Omental fat pad (tissue), 4 donors: ENCODE data around the gene FNDC3A. TPM values are rescaled to one million over a fixed set of nuclear protein-coding genes. Genes with fewer than 3 reads are reported as not detected.
"Not testable (repeated sequence)": the region's sequence is repeated elsewhere in the genome, so short reads cannot be mapped to it uniquely, and the experiment has no call there.

Experiments
- ATAC-seq: fragments of 150-250 bp; one replicate; pipeline ENCODE4 v1.9.1; 2016; ENCODE audit warnings: mild to moderate bottlenecking, moderate library complexity; ENCODE audit not compliant: low FRiP score
- DNase-seq: peaks from one replicate; pipeline ENCODE4 v3.0.0-alpha.2; 2019; ENCODE audit warnings: low spot score
- total RNA-seq, 4 donors: library from RNA; depleted of rRNA; stranded (reverse); fragments of >200 nt; gene quantifications; one replicate each; pipeline ENCODE4 v1.1.0, GENCODE V29; 2016
- TF ChIP-seq, protein P1 (sequence below), 3 donors: fragments of 450-650 bp; IDR thresholded peaks; one replicate each; pipeline ENCODE4 v1.5.1; 2016 to 2017; ENCODE audit warnings: antibody characterized with exemption in 3 of 3, mild to moderate bottlenecking in 3 of 3, moderate library complexity in 2 of 3

The FNDC3A gene
- total RNA-seq, 4 donors from 2014 or later: 53.7 to 59.8 (median 56.4) TPM

DNA sequence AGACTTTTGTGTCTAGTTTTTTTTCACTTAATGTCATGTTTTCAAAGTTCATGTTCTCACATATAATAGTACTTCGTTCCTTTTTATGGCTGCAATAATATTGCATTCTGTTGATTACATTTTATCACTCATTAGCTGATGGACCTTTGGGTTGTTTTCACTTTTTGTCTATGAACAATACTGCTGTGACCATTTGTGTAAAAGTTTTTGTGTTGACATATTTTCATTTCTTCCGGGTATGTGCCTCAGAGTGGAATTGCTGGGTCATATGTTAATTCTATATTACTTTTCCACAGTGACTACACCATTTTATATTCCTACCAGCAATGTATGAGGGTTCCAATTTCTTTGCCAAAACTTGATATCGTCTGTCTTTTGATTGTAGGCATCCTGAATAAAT is 158.6 kb downstream of the FNDC3A start:
- TF ChIP-seq, protein P1, sequence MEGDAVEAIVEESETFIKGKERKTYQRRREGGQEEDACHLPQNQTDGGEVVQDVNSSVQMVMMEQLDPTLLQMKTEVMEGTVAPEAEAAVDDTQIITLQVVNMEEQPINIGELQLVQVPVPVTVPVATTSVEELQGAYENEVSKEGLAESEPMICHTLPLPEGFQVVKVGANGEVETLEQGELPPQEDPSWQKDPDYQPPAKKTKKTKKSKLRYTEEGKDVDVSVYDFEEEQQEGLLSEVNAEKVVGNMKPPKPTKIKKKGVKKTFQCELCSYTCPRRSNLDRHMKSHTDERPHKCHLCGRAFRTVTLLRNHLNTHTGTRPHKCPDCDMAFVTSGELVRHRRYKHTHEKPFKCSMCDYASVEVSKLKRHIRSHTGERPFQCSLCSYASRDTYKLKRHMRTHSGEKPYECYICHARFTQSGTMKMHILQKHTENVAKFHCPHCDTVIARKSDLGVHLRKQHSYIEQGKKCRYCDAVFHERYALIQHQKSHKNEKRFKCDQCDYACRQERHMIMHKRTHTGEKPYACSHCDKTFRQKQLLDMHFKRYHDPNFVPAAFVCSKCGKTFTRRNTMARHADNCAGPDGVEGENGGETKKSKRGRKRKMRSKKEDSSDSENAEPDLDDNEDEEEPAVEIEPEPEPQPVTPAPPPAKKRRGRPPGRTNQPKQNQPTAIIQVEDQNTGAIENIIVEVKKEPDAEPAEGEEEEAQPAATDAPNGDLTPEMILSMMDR (IDR thresholded peaks at IDR 0.05): no peak
- no peak for ATAC-seq
- DNase-seq: no peak

DNA sequence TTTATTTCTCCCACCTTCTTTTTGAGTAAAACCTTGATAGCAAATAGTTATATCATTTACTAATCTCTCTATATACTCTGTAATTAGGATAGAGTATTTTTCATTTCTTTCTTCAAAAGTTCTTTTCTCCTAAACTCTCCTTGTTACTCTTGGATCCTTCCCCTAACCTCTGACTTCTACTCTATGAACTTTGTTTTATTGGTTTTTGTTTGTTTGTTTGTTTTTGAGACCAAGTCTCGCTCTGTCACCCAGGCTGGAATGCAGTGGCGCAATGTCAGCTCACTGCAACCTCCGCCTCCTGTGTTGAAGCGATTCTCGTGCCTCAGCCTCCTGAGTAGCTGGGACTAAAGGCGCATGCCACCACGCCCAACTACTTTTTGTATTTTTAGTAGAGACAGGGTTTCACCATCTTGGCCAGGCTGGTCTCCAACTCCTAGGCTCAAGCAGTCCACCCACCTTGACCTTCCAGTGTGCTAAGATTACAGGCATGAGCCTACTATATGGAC is 161.5 kb downstream of the FNDC3A start:
- DNase-seq, ATAC-seq: not testable (repeated sequence)

DNA sequence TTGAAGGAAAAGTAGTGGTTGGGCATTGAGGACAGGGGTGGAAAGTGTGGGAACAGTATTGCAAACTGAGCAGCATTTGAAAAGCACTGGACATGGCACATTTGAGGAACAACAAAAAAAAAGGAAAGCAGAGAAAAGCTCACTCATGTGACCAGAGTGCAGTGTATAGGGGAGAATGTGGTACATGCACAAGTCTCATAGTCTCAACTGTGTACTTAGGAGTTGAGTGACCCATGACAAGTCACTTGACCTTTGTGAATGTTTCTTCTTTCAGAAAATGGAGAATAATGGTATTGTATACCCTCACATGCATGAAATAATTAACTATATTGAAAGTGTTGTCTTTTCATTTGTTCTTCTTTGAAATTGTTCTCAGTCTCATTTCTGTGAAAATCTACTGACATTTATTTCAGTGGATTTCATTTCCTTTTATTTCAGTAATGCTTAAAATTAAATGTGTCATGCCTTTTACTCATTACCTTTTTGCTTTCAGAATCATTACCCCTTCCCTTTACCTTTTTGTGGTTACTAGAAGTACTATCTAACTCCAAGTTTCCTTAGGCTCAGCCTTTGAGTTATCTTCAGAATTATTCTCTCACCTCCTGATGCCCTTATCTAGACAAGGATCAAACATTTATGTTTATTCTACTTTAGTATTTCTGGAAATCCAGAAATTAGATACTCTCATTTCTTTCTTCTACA is 165.3 kb downstream of the FNDC3A start:
- TF ChIP-seq, protein P1 (IDR thresholded peaks at IDR 0.05): no peak
- no peak for ATAC-seq
- no peak for DNase-seq

DNA sequence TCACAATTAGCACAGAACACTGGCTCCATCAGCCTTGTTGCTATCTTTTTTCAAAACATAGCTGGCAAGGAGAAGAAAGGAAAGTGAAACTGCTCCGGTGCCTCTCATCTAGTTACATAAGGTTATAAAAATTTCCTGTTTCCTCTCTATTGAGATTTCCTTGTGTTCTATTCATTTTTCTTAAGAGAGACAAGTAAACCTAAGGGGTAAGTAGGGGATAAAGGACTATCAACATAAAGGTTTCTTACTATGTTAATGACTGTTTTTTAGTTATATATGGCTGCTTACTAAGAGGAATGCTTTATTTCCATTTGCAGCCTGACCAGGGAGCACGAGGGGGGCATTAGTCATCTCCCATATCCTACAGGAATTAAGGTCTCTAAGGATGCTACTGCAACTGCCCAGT is 171.2 kb downstream of the FNDC3A start:
- DNase-seq (no peak), ATAC-seq (peak; percentile 77)
- TF ChIP-seq, protein P1 (IDR thresholded peaks at IDR 0.05): no peak

DNA sequence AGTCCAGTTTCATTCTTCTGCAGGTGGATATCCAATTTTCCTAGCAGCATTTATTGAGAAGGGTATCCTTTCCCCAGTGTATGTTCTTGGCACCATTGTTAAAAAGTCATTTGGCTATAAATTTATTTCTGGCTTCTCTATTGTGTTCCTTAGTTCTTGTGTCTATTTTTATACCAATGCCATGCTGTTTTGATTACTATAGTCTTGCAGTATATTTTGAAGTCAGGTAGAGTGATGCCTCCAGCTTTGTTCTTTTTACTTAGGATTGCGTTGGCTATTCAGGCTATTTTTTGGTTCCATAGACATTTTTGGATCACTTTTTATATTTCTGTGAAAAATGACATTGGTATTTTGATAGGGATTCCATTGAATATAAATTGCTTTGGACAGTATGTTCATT is 172.7 kb downstream of the FNDC3A start:
- TF ChIP-seq, protein P1 (IDR thresholded peaks at IDR 0.05): no peak
- no peak for DNase-seq
- ATAC-seq: no peak

DNA sequence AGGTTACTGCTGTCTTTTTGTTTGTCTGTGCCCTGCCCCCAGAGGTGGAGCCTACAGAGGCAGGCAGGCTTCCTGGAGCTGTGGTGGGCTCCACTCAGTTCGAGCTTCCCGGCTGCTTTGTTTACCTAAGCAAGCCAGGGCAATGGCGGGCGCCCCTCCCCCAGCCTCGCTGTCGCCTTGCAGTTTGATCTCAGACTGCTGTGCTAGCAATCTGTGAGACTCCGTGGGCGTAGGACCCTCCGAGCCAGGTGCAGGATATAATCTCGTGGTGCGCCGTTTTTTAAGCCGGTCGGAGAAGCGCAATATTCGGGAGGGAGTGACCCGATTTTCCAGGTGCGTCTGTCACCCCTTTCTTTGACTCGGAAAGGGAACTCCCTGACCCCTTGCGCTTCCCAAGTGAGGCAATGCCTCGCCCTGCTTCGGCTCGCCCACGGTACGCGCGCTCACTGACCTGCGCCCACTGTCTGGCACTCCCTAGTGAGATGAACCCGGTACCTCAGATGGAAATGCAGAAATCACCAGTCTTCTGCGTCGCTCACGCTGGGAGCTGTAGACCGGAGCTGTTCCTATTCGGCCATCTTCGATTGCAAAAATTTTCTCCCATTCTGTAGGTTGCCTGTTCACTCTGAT is 182.4 kb downstream of the FNDC3A start:
- not testable (repeated sequence) for DNase-seq, ATAC-seq

DNA sequence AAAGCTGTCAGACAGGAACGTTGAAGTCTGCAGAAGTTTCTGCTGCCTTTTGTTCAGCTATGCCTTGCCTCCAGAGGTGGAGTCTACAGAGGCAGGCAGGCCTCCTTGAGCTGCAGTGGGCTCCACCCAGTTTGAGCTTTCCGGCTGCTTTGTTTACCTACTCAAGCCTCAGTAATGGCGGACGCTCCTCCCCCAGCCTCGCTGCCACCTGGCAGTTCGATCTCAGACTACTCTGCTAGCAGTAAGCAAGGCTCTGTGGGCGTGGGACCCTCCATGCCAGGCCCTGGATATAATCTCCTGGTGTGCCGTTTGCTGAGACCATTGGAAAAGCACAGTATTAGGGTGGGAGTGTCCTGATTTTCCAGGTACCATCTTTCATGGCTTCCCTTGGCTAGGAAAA is 187.4 kb downstream of the FNDC3A start:
- not testable (repeated sequence) for ATAC-seq, DNase-seq

DNA sequence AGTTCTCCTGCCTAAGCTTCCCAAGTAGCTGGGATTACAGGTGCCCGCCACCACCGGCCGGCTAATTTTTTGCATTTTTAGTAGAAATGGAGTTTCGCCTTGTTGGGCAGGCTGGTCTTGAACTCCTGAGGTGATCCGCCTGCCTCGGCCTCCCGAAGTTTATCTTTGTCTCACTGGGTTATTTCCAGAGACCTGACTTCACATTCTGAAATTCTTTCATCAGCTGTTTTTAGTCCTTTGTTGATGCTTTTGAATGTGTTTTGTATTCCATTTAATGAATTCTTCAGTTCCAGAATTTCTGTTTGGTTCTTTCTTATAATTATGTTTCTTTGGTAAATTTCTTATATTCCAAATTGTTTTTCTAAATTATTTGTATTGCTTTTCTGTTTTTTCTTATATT is 189.0 kb downstream of the FNDC3A start:
- TF ChIP-seq, protein P1 (IDR thresholded peaks at IDR 0.05): no peak
- ATAC-seq (no peak), DNase-seq (no peak)
